C1 segment of cervical spinal cord (tissue), 14 donors: ENCODE measurements around the gene PPP1R1A.

ENCODE experiments used
- DNase-seq, 14 donors: peaks; one replicate each; lab custom pipeline; 2025; lab: John Stamatoyannopoulos, UW

Gene PPP1R1A

DNA sequence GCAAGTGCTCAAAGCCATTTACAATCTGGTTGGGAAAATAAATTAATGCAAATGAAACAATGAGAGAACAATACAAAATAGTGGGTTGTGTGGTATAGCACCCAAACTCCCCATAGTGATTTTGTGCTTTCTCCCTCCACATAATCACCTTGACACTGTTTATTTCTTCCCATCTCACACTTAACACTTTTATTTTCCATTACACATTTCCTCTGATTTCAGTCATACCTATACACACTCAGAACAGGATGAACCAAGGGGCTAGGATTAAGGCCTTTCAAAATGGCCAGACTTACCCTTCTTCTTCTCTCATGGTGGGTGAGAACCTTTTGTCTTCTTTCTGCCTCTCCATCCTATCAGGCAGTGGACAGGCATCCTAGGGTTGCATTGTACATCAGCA, 53.0 kb downstream of the PPP1R1A start:
- no peak for DNase-seq

DNA sequence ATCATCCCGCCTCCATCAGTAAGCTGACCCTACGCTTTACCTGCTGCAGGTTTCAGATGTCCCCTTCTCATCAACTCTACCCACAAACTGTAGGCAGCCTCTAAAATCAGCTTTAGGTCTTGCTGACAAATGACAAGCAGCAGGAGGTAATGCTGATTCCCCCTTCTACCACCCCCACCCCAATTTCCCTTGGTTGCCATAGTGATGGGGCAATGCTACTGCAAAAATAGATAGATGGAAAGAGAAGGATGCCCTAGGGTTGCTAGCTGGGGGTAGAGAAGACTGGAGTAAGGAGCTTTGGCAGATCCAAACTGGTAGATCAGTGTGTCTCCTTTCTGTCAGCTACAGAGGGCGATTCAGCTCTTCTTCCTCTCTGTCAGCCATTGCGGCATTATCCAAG, 58.9 kb downstream of the PPP1R1A start:
- no peak for DNase-seq
